K562 (cell line): ENCODE results near the gene FAM117A. TPM values are rescaled to one million over a fixed set of nuclear protein-coding genes. Genes with fewer than 3 reads are reported as not detected.

ENCODE experiments used
- BDP1 ChIP-seq: IDR thresholded peaks from 3 replicates; pipeline ENCODE4 v1.6.1; 2011; ENCODE audit not compliant: insufficient read length, insufficient read depth
- BMI1 ChIP-seq: fragments of 150-350 bp; IDR thresholded peaks from 2 replicates; pipeline ENCODE4 v1.6.1; 2014; ENCODE audit warnings: low read length
- BRCA1 ChIP-seq, 2 experiments: fragments of 450-650 bp in 1 of 2; sonication (generic) in 1 of 2; formaldehyde crosslinking in 1 of 2; IDR thresholded peaks; 2 replicates each; pipeline versions ENCODE4 v1.5.0 to v1.6.1; 2017 to 2020; ENCODE audit warnings: mild to moderate bottlenecking in 1 of 2, missing genetic modification reagents in 1 of 2
- CREM ChIP-seq: IDR thresholded peaks from 2 replicates; pipeline ENCODE4 v1.6.1; 2014; ENCODE audit warnings: antibody characterized with exemption, low read depth
- ETV5 ChIP-seq: sonication (generic); formaldehyde crosslinking; IDR thresholded peaks from 2 replicates; pipeline ENCODE4 v1.4.0; 2020; ENCODE audit warnings: low read depth, mild to moderate bottlenecking, missing genetic modification reagents
- ETV6 ChIP-seq, 3 experiments: fragments of 150-350 bp in 1 of 3; sonication (generic) in 1 of 3; formaldehyde crosslinking in 1 of 3; IDR thresholded peaks; 2 replicates each; pipeline versions ENCODE4 v1.6.1 to v1.8.0; 2014 to 2022; ENCODE audit warnings: borderline replicate concordance in 2 of 3, low read depth in 2 of 3, antibody characterized with exemption in 1 of 3, low read length in 1 of 3, mild to moderate bottlenecking in 1 of 3, missing genetic modification reagents in 1 of 3
- HOXB6 ChIP-seq: fragments of 250-450 bp; sonication (Bioruptor Pico); IDR thresholded peaks from 2 replicates; pipeline ENCODE4 v1.5.1; 2022; ENCODE audit warnings: mild to moderate bottlenecking, borderline replicate concordance
- MAFF ChIP-seq: IDR thresholded peaks from 2 replicates; pipeline ENCODE4 v1.6.1; 2012; ENCODE audit warnings: low read length, improper control_type of control experiment
- MEIS2 ChIP-seq: fragments of 450-650 bp; IDR thresholded peaks from 2 replicates; pipeline ENCODE4 v1.6.1; 2014; ENCODE audit warnings: mild to moderate bottlenecking; ENCODE audit not compliant: partially characterized antibody
- MTF1 ChIP-seq: fragments of 250-450 bp; sonication (Bioruptor Pico); IDR thresholded peaks from 2 replicates; pipeline ENCODE4 v1.9.0; 2021; ENCODE audit warnings: moderate library complexity, mild to moderate bottlenecking, inconsistent platforms, borderline replicate concordance
- POLR3G ChIP-seq: IDR thresholded peaks from 2 replicates; pipeline ENCODE4 v1.6.1; 2011; ENCODE audit not compliant: insufficient read length, insufficient replicate concordance; ENCODE audit errors: extremely low read depth
- PPARD ChIP-seq: fragments of 250-450 bp; sonication (Bioruptor Pico); IDR thresholded peaks from 2 replicates; pipeline ENCODE4 v1.8.0; 2022; ENCODE audit warnings: inconsistent platforms, mild to moderate bottlenecking, moderate library complexity
- PTTG1 ChIP-seq: fragments of 450-650 bp; IDR thresholded peaks from 2 replicates; pipeline ENCODE4 v1.6.1; 2016; ENCODE audit warnings: low read depth, mild to moderate bottlenecking, missing genetic modification characterization, missing compliant biosample characterization
- RBM17 ChIP-seq: fragments of 200-400 bp; formaldehyde crosslinking; IDR thresholded peaks from 2 replicates; pipeline ENCODE4 v1.6.1; 2017; ENCODE audit warnings: low read depth, mild to moderate bottlenecking, low read length, borderline replicate concordance
- SAFB ChIP-seq: fragments of 200-400 bp; formaldehyde crosslinking; IDR thresholded peaks from 2 replicates; pipeline ENCODE4 v1.6.1; 2017; ENCODE audit warnings: low read depth, low read length, borderline replicate concordance
- SNRNP70 ChIP-seq: fragments of 200-400 bp; formaldehyde crosslinking; optimal IDR thresholded peaks from 2 replicates; pipeline ENCODE3; 2017; ENCODE audit warnings: low read depth, low read length
- SPI1 ChIP-seq: IDR thresholded peaks from 2 replicates; pipeline ENCODE4 v1.6.1; 2011; ENCODE audit warnings: low read depth, low read length, control low read depth, borderline replicate concordance
- TAF1 ChIP-seq: IDR thresholded peaks from 2 replicates; pipeline ENCODE4 v1.6.1; 2011; ENCODE audit warnings: mild to moderate bottlenecking, low read length, moderate library complexity; ENCODE audit not compliant: insufficient read depth, control insufficient read depth, severe bottlenecking; ENCODE audit errors: extremely low read depth
- TFAP4 ChIP-seq: sonication (generic); formaldehyde crosslinking; IDR thresholded peaks from 2 replicates; pipeline ENCODE4 v1.8.0; 2022; ENCODE audit warnings: missing genetic modification reagents, mild to moderate bottlenecking, moderate library complexity, borderline replicate concordance
- YY1 ChIP-seq, 3 experiments: IDR thresholded peaks; 2 replicates each; pipeline ENCODE4 v1.6.1; 2011; ENCODE audit warnings: low read length in 2 of 3, mild to moderate bottlenecking in 2 of 3, moderate library complexity in 2 of 3, borderline replicate concordance in 1 of 3, control low read depth in 1 of 3, low read depth in 1 of 3; ENCODE audit not compliant: insufficient read depth in 3 of 3, insufficient replicate concordance in 2 of 3, control insufficient read depth in 1 of 3, insufficient read length in 1 of 3; ENCODE audit errors: extremely low read depth in 1 of 3
- ZC3H4 ChIP-seq: sonication (generic); formaldehyde crosslinking; IDR thresholded peaks from 2 replicates; pipeline ENCODE4 v1.9.0; 2021; ENCODE audit warnings: missing genetic modification reagents, borderline replicate concordance
- ZNF444 ChIP-seq: fragments of 250-450 bp; sonication (Bioruptor Pico); IDR thresholded peaks from 2 replicates; pipeline ENCODE4 v1.4.0; 2020; ENCODE audit warnings: mild to moderate bottlenecking, moderate library complexity
- ZNF699 ChIP-seq: fragments of 250-450 bp; sonication (Bioruptor Pico); IDR thresholded peaks from 2 replicates; pipeline ENCODE4 v1.8.0; 2021; ENCODE audit warnings: mild to moderate bottlenecking, moderate library complexity; ENCODE audit not compliant: insufficient replicate concordance
- polyA plus RNA-seq, 8 experiments: library from polyadenylated mRNA; depleted of rRNA in 4 of 8; stranded (reverse) in 5 of 8; unstranded in 3 of 8; fragments of >200 nt; fragmentation: Nextera tagmentation in 2 of 8; fragmentation: Illumina TruSeq in 1 of 8; extraction: Ambion mirVana in 2 of 8; extraction: Trizol in 1 of 8; gene quantifications; 2 replicates each; pipeline versions ENCODE4 v1.2.1 to v1.2.3, GENCODE V29; 2011 to 2014; ENCODE audit warnings: inconsistent platforms in 1 of 8, missing spikeins in 1 of 8
- total RNA-seq, 7 experiments: library from RNA; depleted of rRNA in 6 of 7; stranded (reverse); fragments of >200 nt in 6 of 7; fragmentation: Illumina TruSeq in 2 of 7; extraction: Trizol in 2 of 7; gene quantifications; 2 replicates each; pipeline versions ENCODE4 v1.2.1 to v1.2.3, GENCODE V29; 2011 to 2021; ENCODE audit warnings: low replicate concordance in 1 of 7
- TF ChIP-seq, protein P1 (sequence below): conservative IDR thresholded peaks from 2 replicates; pipeline ENCODE4 v1.6.1; 2011; ENCODE audit warnings: low read depth, mild to moderate bottlenecking, low read length; ENCODE audit not compliant: control insufficient read depth

The FAM117A gene
- total and polyA plus RNA-seq, 9 of the 15 experiments (the other 6 are each of a cell fraction or from before 2014, with no cell fraction given), result 3.1 to 79.7 (median 36.6) TPM

GRCh38 chr17:49763735-49764558 lies at the start of gene FAM117A (continued):
- TF ChIP-seq SPI1 (no peak), MTF1 (CRISPR knock-in tag) (no peak), MAFF (no peak), ZNF699 (CRISPR knock-in tag) (no peak), ZC3H4 (CRISPR knock-in tag) (no peak), ETV6 (IDR thresholded peaks at IDR 0.05; ENCODE audit: borderline replicate concordance in 1 of 2, low read depth in 2 of 2, low read length in 1 of 2) (no peak), ETV6 (CRISPR knock-in tag; IDR thresholded peaks at IDR 0.05; ENCODE audit: borderline replicate concordance) (no peak), SNRNP70 (no peak), PTTG1 (no peak), MEIS2 (peak; percentile 17), SAFB (no peak), HOXB6 (CRISPR knock-in tag) (no peak), YY1 (IDR thresholded peaks at IDR 0.05; ENCODE audit: borderline replicate concordance in 1 of 3, control insufficient read depth in 1 of 3, extremely low read depth in 1 of 3, insufficient read depth in 3 of 3, insufficient read length in 1 of 3, insufficient replicate concordance in 2 of 3, low read depth in 1 of 3, low read length in 2 of 3) (peak; percentile 20 to 72 (median 33)), ZNF444 (CRISPR knock-in tag) (no peak), POLR3G (no peak), TFAP4 (CRISPR knock-in tag) (peak; percentile 30; the same call in 1 of the 2 replicates), BMI1 (no peak), RBM17 (no peak), BRCA1 (IDR thresholded peaks at IDR 0.05) (no peak), BRCA1 (CRISPR knock-in tag; IDR thresholded peaks at IDR 0.05) (no peak), CREM (peak; percentile 79), BDP1 (no peak), TAF1 (peak; percentile 90), PPARD (CRISPR knock-in tag) (no peak), ETV5 (CRISPR knock-in tag) (no peak)
- TF ChIP-seq, protein P1, sequence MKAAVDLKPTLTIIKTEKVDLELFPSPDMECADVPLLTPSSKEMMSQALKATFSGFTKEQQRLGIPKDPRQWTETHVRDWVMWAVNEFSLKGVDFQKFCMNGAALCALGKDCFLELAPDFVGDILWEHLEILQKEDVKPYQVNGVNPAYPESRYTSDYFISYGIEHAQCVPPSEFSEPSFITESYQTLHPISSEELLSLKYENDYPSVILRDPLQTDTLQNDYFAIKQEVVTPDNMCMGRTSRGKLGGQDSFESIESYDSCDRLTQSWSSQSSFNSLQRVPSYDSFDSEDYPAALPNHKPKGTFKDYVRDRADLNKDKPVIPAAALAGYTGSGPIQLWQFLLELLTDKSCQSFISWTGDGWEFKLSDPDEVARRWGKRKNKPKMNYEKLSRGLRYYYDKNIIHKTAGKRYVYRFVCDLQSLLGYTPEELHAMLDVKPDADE, result no peak
